Stomach (tissue), 9 donors: ENCODE measurements around the gene NECTIN1. TPM values are rescaled to one million over a fixed set of nuclear protein-coding genes. Genes with fewer than 3 reads are reported as not detected.

Experiments used
- DNase-seq, 2 donors: peaks; one replicate each; pipeline versions ENCODE4 v3.0.0 to v3.0.0-alpha.2; 2013 to 2019
- H3K27ac ChIP-seq, 5 donors: fragments of 200-600 bp in 4 of 5; sonication (generic) in 4 of 5; one replicate each; pipeline ENCODE4 v1.5.1; 2013 to 2019; ENCODE audit warnings: mild to moderate bottlenecking in 1 of 5, moderate library complexity in 1 of 5
- H3K27me3 ChIP-seq, 3 donors: fragments of 200-600 bp; sonication (generic); one replicate each; pipeline ENCODE4 v1.5.1; 2017 to 2019; ENCODE audit warnings: mixed run types in 1 of 3
- H3K36me3 ChIP-seq, 4 donors: fragments of 200-600 bp; sonication (generic); 1 replicate in 3 of 4; 2 replicates in 1 of 4; pipeline ENCODE4 v1.5.1; 2016 to 2019
- H3K4me1 ChIP-seq, 4 donors: fragments of 200-600 bp; sonication (generic); one replicate each; pipeline ENCODE4 v1.5.1; 2016 to 2019
- H3K4me3 ChIP-seq, 4 donors: fragments of 200-600 bp; sonication (generic) in 3 of 4; one replicate each; pipeline ENCODE4 v1.5.1; 2016 to 2019; ENCODE audit warnings: mild to moderate bottlenecking in 1 of 4
- H3K9me3 ChIP-seq, 4 donors: fragments of 200-600 bp; sonication (generic); one replicate each; pipeline ENCODE4 v1.5.1; 2016 to 2019
- CTCF ChIP-seq, 7 experiments: fragments of 450-650 bp in 4 of 7; fragments of 200-600 bp in 3 of 7; sonication (generic) in 3 of 7; IDR thresholded peaks; one replicate each; pipeline ENCODE4 v1.5.1; 2016 to 2019; ENCODE audit warnings: antibody characterized with exemption in 7 of 7, control low read depth in 2 of 7, mild to moderate bottlenecking in 1 of 7
- EP300 ChIP-seq: sonication (generic); formaldehyde crosslinking; IDR thresholded peaks from one replicate; pipeline ENCODE4 v1.6.1; 2017; ENCODE audit warnings: antibody characterized with exemption
- POLR2A ChIP-seq, 4 donors: fragments of 450-650 bp; IDR thresholded peaks; one replicate each; pipeline ENCODE4 v1.6.1; 2016; ENCODE audit warnings: antibody characterized with exemption in 4 of 4, control low read depth in 2 of 4, mild to moderate bottlenecking in 1 of 4, moderate library complexity in 1 of 4
- POLR2AphosphoS5 ChIP-seq, 3 donors: sonication (generic); formaldehyde crosslinking; IDR thresholded peaks; one replicate each; pipeline ENCODE4 v1.6.1; 2016; ENCODE audit warnings: antibody characterized with exemption in 3 of 3
- WGBS, 5 donors: extraction: QIAGEN DNeasy Blood & Tissue Kit in 3 of 5; methylation state at CpG; one replicate each; pipeline versions ENCODE4 v1.1.5 to v1.1.7; 2013 to 2018; 5-methylcytosine and 5-hydroxymethylcytosine counted together
- intact Hi-C: fragments of 100-400 bp; cut with DNase I; formaldehyde crosslinking; loops from one replicate; pipeline ENCODE4 v1.15.1; 2023; ENCODE audit warnings: low total_unique reads
- polyA plus RNA-seq, 3 donors: library from polyadenylated mRNA; stranded (reverse); fragments of 200-250 nt; gene quantifications; one replicate each; pipeline ENCODE4 v1.2.3, GENCODE V29; 2013
- total RNA-seq, 5 donors: library from RNA; depleted of rRNA; stranded (reverse); fragments of >200 nt; gene quantifications; one replicate each; pipeline versions ENCODE4 v1.1.0 to v1.2.3, GENCODE V29; 2014 to 2016
- donor health status: healthy with polysubstance abuse.
- donor health status: Bipolar disorder and iron deficiency.
- donor health status: healthy.

NECTIN1 gene
- total and polyA plus RNA-seq, 8 donors = 1.2 to 92.1 (median 6.0) TPM

GRCh38 chr11:119673759-119674336 is 55.2 kb downstream of the NECTIN1 start:
- Histone ChIP-seq H3K9me3 (no peaks in the 10 kb centered on the region), H3K27me3 (no peaks in the 10 kb centered on the region), H3K36me3 (peaks cover 8 to 42% (median 36%) of the 10 kb centered on the region in 4 donors), H3K4me3 (no peak overlapping the region), H3K27ac (no peak overlapping the region), H3K4me1 (peaks cover 13 to 16% (median 15%) of the 10 kb centered on the region in 4 donors)
- intact Hi-C loops = loop anchor here (5.0 kb wide), 1 partner anchor 43 kb away; no protein-coding TSS in a partner anchor
- no peak for TF ChIP-seq POLR2A (IDR thresholded peaks at IDR 0.05)
- no peak for TF ChIP-seq POLR2AphosphoS5 (IDR thresholded peaks at IDR 0.05)
- no peak for TF ChIP-seq EP300
- TF ChIP-seq CTCF (IDR thresholded peaks at IDR 0.05) = no peak
- 62 to 79% (median 69%) methylated on average over 10 to 15 of the region's 15 CpGs for WGBS, 5 donors
- DNase-seq = peak; percentile 30 to 69

GRCh38 chr11:119673052-119673758 is 55.8 kb downstream of the NECTIN1 start:
- DNase-seq = no peak

GRCh38 chr11:119672597-119672996 is 56.4 kb downstream of the NECTIN1 start:
- intact Hi-C loops = loop anchor here (5.0 kb wide), 1 partner anchor 45 kb away; no protein-coding TSS in a partner anchor
- no peak for DNase-seq
- WGBS, 5 donors = 82 to 95% (median 90%) methylated on average over 7 of the region's 7 CpGs
- H3K4me3 ChIP-seq = no peak overlapping the region
- H3K36me3 ChIP-seq = peaks cover 8 to 34% (median 31%) of the 10 kb centered on the region in 4 donors
- TF ChIP-seq POLR2A (IDR thresholded peaks at IDR 0.05) (no peak), POLR2AphosphoS5 (IDR thresholded peaks at IDR 0.05) (no peak), CTCF (IDR thresholded peaks at IDR 0.05) (no peak), EP300 (no peak)
- H3K9me3 ChIP-seq = no peaks in the 10 kb centered on the region
- H3K27ac ChIP-seq = no peak overlapping the region
- H3K27me3 ChIP-seq = no peaks in the 10 kb centered on the region
- peaks cover 13 to 16% (median 15%) of the 10 kb centered on the region in 4 donors for H3K4me1 ChIP-seq

More at GRCh38 chr11:119673052-119673758, 55.8 kb downstream of the NECTIN1 start:
- H3K27me3 ChIP-seq = no peaks in the 10 kb centered on the region
- H3K9me3 ChIP-seq = no peaks in the 10 kb centered on the region
- intact Hi-C loops = loop anchor here (5.0 kb wide), 1 partner anchor 44 kb away; no protein-coding TSS in a partner anchor
- no peak for TF ChIP-seq CTCF (IDR thresholded peaks at IDR 0.05)
- no peak overlapping the region for H3K4me3 ChIP-seq
- 85 to 93% (median 90%) methylated on average over 11 to 13 of the region's 13 CpGs for WGBS, 5 donors
- H3K4me1 ChIP-seq = peaks cover 13 to 16% (median 15%) of the 10 kb centered on the region in 4 donors
- no peak overlapping the region for H3K27ac ChIP-seq
- peaks cover 8 to 39% (median 35%) of the 10 kb centered on the region in 4 donors for H3K36me3 ChIP-seq

GRCh38 chr11:119671561-119672015 is 57.4 kb downstream of the NECTIN1 start:
- TF ChIP-seq CTCF (IDR thresholded peaks at IDR 0.05) = no peak
- TF ChIP-seq POLR2A (IDR thresholded peaks at IDR 0.05) = no peak
- intact Hi-C loops = loop anchor here (5.0 kb wide), 1 partner anchor 46 kb away; no protein-coding TSS in a partner anchor
- peaks cover 1 to 23% (median 21%) of the 10 kb centered on the region in 4 donors for H3K36me3 ChIP-seq
- WGBS, 5 donors = 52 to 80% (median 59%) methylated on average over 12 of the region's 12 CpGs
- no peak overlapping the region for H3K4me3 ChIP-seq
- peaks cover 13 to 19% (median 17%) of the 10 kb centered on the region in 4 donors for H3K4me1 ChIP-seq
- H3K9me3 ChIP-seq = no peaks in the 10 kb centered on the region
- peak in 1 of 2 donors; percentile 80 for DNase-seq
- H3K27me3 ChIP-seq = no peaks in the 10 kb centered on the region
- peak overlapping the region in 1 of 5 donors; percentile 29 for H3K27ac ChIP-seq
